ENCODE measurements around the gene TWNK.

DNA sequence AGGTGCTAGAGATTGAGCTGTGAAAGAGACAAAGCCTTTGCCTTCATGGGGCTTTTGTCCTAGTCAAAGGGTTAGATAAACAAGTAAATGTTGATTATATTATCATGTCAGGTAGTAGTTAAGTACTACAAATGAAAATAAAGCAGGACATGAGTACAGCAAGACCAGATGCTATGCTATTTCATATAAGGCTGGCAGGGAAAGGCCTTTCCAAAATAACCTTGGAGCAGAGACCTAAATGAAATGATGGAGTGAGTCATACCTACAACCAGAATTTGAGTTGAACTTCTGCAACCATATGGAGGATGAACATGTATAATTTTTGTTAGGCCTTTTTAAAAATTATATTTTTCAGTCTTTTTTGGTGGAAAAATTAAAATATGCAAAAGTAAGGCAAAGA, 41.6 kb upstream of the TWNK start:
- TF ChIP-seq, protein P1, sequence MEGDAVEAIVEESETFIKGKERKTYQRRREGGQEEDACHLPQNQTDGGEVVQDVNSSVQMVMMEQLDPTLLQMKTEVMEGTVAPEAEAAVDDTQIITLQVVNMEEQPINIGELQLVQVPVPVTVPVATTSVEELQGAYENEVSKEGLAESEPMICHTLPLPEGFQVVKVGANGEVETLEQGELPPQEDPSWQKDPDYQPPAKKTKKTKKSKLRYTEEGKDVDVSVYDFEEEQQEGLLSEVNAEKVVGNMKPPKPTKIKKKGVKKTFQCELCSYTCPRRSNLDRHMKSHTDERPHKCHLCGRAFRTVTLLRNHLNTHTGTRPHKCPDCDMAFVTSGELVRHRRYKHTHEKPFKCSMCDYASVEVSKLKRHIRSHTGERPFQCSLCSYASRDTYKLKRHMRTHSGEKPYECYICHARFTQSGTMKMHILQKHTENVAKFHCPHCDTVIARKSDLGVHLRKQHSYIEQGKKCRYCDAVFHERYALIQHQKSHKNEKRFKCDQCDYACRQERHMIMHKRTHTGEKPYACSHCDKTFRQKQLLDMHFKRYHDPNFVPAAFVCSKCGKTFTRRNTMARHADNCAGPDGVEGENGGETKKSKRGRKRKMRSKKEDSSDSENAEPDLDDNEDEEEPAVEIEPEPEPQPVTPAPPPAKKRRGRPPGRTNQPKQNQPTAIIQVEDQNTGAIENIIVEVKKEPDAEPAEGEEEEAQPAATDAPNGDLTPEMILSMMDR (IDR thresholded peaks at IDR 0.05; ENCODE audit: borderline replicate concordance, extremely low read depth, low read length, poor library complexity, severe bottlenecking): no peak
- no peak for TF ChIP-seq EZH2 (IDR thresholded peaks at IDR 0.05; ENCODE audit: borderline replicate concordance, low read depth, low read length, severe bottlenecking)

All from DND-41 (cell line).